Measurements from ENCODE around the gene RNF41.

RNF41 gene

GRCh38 chr12:56242986-56243385, 21.3 kb upstream of the RNF41 start:
- no peak for DNase-seq

GRCh38 chr12:56241424-56242303, 19.9 kb upstream of the RNF41 start:
- DNase-seq = no peak

- no peak for DNase-seq
Measured at GRCh38 chr12:56237552-56237951, 15.8 kb upstream of the RNF41 start.

GRCh38 chr12:56236985-56237384, 15.3 kb upstream of the RNF41 start:
- DNase-seq = no peak

- DNase-seq = no peak
Measured at GRCh38 chr12:56236091-56236490, 14.4 kb upstream of the RNF41 start.

- DNase-seq = no peak
Measured at GRCh38 chr12:56234746-56235436, 13.2 kb upstream of the RNF41 start.

GRCh38 chr12:56231184-56231582, 9.5 kb upstream of the RNF41 start:
- no peak for DNase-seq

GRCh38 chr12:56230432-56231183, 8.9 kb upstream of the RNF41 start:
- DNase-seq = no peak

- DNase-seq = no peak
Measured at GRCh38 chr12:56229916-56230431, 8.3 kb upstream of the RNF41 start, which contains the start of gene SLC39A5. Gene SLC39A5, plus strand, starts transcription at chr12:56230051. Its CDS starts 1,224 bp downstream, at chr12:56231275.

- no peak for DNase-seq
Measured at GRCh38 chr12:56229082-56229481, 7.4 kb upstream of the RNF41 start.

- no peak for DNase-seq
Measured at GRCh38 chr12:56224954-56225353, 3.2 kb upstream of the RNF41 start.

GRCh38 chr12:56224102-56224701, 2.5 kb upstream of the RNF41 start, which contains the start of gene NABP2:
Gene NABP2, plus strand, starts transcription at chr12:56224342. Its CDS starts 515 bp downstream, at chr12:56224857.
- DNase-seq = peak; percentile 92

GRCh38 chr12:56223571-56224101, 1.9 kb upstream of the RNF41 start:
- DNase-seq = no peak

- DNase-seq = no peak
Measured at GRCh38 chr12:56222531-56222895, 791 bp upstream of the RNF41 start.

- DNase-seq = no peak
Measured at GRCh38 chr12:56221232-56221756, 428 bp downstream of the RNF41 start.

- DNase-seq = peak; percentile 34
Measured at GRCh38 chr12:56220611-56221231, 1.0 kb downstream of the RNF41 start.

GRCh38 chr12:56219840-56220239, 1.9 kb downstream of the RNF41 start:
- DNase-seq = no peak

GRCh38 chr12:56216461-56216860, 5.3 kb downstream of the RNF41 start:
- no peak for DNase-seq

- DNase-seq = no peak
Measured at GRCh38 chr12:56213878-56214277, 7.8 kb downstream of the RNF41 start.

- no peak for DNase-seq
Measured at GRCh38 chr12:56212361-56212760, 9.4 kb downstream of the RNF41 start.

GRCh38 chr12:56208006-56208405, 13.7 kb downstream of the RNF41 start:
- DNase-seq = peak; percentile 57

All from CD4-positive, alpha-beta T cell treated with Interleukin-15 for 1 hour (primary cell).